ENCODE measurements around the gene SLC7A9. TPM values are rescaled to one million over a fixed set of nuclear protein-coding genes. Genes with fewer than 3 reads are reported as not detected.

SLC7A9 gene
- polyA plus RNA-seq, 3 donors = 0.13 TPM; not detected in 2

GRCh38 chr19:32822916-32823746 is 46.4 kb downstream of the SLC7A9 start:
- Mint-ChIP-seq H3K36me3 (no peaks in the 10 kb centered on the region), H3K9me3 (no peaks in the 10 kb centered on the region), H3K4me3 (peak overlapping the region in 1 of 2 donors; percentile 42), H3K4me1 (no peaks in the 10 kb centered on the region), H3K27ac (peak overlapping the region in 1 of 7 donors; percentile 18), H3K27me3 (ENCODE audit: low read depth in 3 of 3) (peaks cover 8 to 19% (median 17%) of the 10 kb centered on the region in 3 donors)
- H3K9me3 ChIP-seq (replicated peaks in 1 of 2; ENCODE audit: control insufficient read depth in 1 of 2, insufficient read depth in 1 of 2, low read length in 2 of 2) = no peaks in the 10 kb centered on the region
- H3K4me3 ChIP-seq (replicated peaks in 1 of 3; ENCODE audit: low read depth in 2 of 3, low read length in 3 of 3) = no peak overlapping the region
- no peaks in the 10 kb centered on the region for H3K27me3 ChIP-seq (ENCODE audit: control insufficient read depth in 2 of 2, insufficient read depth in 2 of 2, low read length in 2 of 2)
- H3K9ac ChIP-seq (ENCODE audit: insufficient read depth, low read length, poor library complexity, severe bottlenecking) = no peak overlapping the region
- no peak overlapping the region for H2AFZ ChIP-seq (ENCODE audit: insufficient read depth, low read depth, low read length, poor library complexity, severe bottlenecking)
- 76% methylated on average over 10 of the region's 14 CpGs for WGBS (ENCODE audit: insufficient coverage)
- H4K20me1 ChIP-seq (ENCODE audit: insufficient read depth, low read length) = no peaks in the 10 kb centered on the region
- no peaks in the 10 kb centered on the region for H3K36me3 ChIP-seq (replicated peaks in 1 of 2; ENCODE audit: control insufficient read depth in 1 of 2, insufficient read depth in 2 of 2, low read length in 2 of 2)
- H3K27ac ChIP-seq (ENCODE audit: low read depth in 1 of 2, low read length in 2 of 2) = no peak overlapping the region
- H3K79me2 ChIP-seq (ENCODE audit: insufficient read depth, low read length) = no peaks in the 10 kb centered on the region
- intact Hi-C loops (cut with micrococcal nuclease) = no loop called here
- no peak for DNase-seq
- TF ChIP-seq CTCF (IDR thresholded peaks at IDR 0.05) = no peak
- H3K4me2 ChIP-seq (replicated peaks; ENCODE audit: extremely low read depth, low read length, poor library complexity, severe bottlenecking) = no peak overlapping the region
- H3K4me1 ChIP-seq (ENCODE audit: control insufficient read depth in 1 of 2, insufficient read depth in 2 of 2, low read length in 2 of 2) = no peaks in the 10 kb centered on the region

GRCh38 chr19:32819419-32820400 is 49.9 kb downstream of the SLC7A9 start:
- no peak for DNase-seq

More at GRCh38 chr19:32819419-32820400, 49.9 kb downstream of the SLC7A9 start:
- Histone ChIP-seq H2AFZ (ENCODE audit: insufficient read depth, low read depth, low read length, poor library complexity, severe bottlenecking) (no peak overlapping the region), H3K4me1 (ENCODE audit: control insufficient read depth in 1 of 2, insufficient read depth in 2 of 2, low read length in 2 of 2) (no peaks in the 10 kb centered on the region), H3K27ac (ENCODE audit: low read depth in 1 of 2, low read length in 2 of 2) (no peak overlapping the region), H3K79me2 (ENCODE audit: insufficient read depth, low read length) (no peaks in the 10 kb centered on the region), H3K4me2 (replicated peaks; ENCODE audit: extremely low read depth, low read length, poor library complexity, severe bottlenecking) (no peak overlapping the region), H3K4me3 (replicated peaks in 1 of 3; ENCODE audit: low read depth in 2 of 3, low read length in 3 of 3) (no peak overlapping the region), H3K27me3 (ENCODE audit: control insufficient read depth in 2 of 2, insufficient read depth in 2 of 2, low read length in 2 of 2) (no peaks in the 10 kb centered on the region), H4K20me1 (ENCODE audit: insufficient read depth, low read length) (no peaks in the 10 kb centered on the region), H3K36me3 (replicated peaks in 1 of 2; ENCODE audit: control insufficient read depth in 1 of 2, insufficient read depth in 2 of 2, low read length in 2 of 2) (no peaks in the 10 kb centered on the region), H3K9me3 (replicated peaks in 1 of 2; ENCODE audit: control insufficient read depth in 1 of 2, insufficient read depth in 1 of 2, low read length in 2 of 2) (no peaks in the 10 kb centered on the region), H3K9ac (ENCODE audit: insufficient read depth, low read length, poor library complexity, severe bottlenecking) (no peak overlapping the region)
- Mint-ChIP-seq H3K9me3 (no peaks in the 10 kb centered on the region), H3K36me3 (no peaks in the 10 kb centered on the region), H3K4me1 (no peaks in the 10 kb centered on the region), H3K4me3 (no peak overlapping the region), H3K27ac (no peak overlapping the region), H3K27me3 (ENCODE audit: low read depth in 3 of 3) (peaks cover 6 to 18% (median 12%) of the 10 kb centered on the region in 3 donors)
- 74% methylated on average over 13 of the region's 17 CpGs for WGBS (ENCODE audit: insufficient coverage)
- TF ChIP-seq CTCF (IDR thresholded peaks at IDR 0.05) = no peak
- intact Hi-C loops (cut with micrococcal nuclease) = no loop called here

Measured in CD14-positive monocyte (primary cell).